ENCODE results near the gene PHLDA3. TPM values are rescaled to one million over a fixed set of nuclear protein-coding genes. Genes with fewer than 3 reads are reported as not detected.

PHLDA3 gene
- total RNA-seq, 1 donor from 2014 or later, result 21.1 TPM

DNA sequence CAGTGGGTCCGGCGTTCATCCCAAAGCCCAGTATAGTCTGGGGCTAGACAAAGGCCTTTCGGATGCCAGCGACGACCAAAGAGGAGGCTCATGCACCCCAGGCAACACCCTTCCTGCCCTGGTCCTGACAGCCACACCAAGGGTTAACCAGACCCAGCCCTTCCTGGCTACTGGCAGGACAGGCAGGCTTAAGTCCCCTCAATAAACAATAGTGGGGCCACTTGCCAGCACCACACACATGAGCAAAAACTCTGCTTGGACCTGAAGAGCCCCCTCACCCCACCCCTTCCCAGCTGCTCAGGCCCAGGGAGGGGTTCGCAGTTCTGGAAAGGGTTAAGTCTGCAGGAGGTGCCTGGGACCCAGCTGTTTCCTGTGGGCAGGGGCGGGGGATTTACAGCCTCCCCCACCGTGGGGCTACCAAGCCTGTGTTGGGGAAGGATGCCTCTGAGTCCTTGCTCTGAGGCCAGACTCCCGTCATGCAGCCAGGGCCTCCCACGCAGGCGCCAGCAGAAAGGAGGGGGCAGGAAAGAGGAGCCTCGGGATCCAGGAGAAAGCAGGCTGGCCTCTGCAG lies 18.2 kb downstream of the PHLDA3 start:
- intact Hi-C loops (cut with micrococcal nuclease), result no loop called here
- Histone ChIP-seq H3K4me1 (peaks cover 51% of the 10 kb centered on the region), H3K27me3 (ENCODE audit: low read depth) (no peaks in the 10 kb centered on the region), H3K27ac (replicated peaks) (peak overlapping the region; percentile 86), H3K4me3 (no peak overlapping the region), H3K36me3 (no peaks in the 10 kb centered on the region), H3K9me3 (replicated peaks) (no peaks in the 10 kb centered on the region)
- peak; percentile 73 for DNase-seq
- TF ChIP-seq, protein P1, sequence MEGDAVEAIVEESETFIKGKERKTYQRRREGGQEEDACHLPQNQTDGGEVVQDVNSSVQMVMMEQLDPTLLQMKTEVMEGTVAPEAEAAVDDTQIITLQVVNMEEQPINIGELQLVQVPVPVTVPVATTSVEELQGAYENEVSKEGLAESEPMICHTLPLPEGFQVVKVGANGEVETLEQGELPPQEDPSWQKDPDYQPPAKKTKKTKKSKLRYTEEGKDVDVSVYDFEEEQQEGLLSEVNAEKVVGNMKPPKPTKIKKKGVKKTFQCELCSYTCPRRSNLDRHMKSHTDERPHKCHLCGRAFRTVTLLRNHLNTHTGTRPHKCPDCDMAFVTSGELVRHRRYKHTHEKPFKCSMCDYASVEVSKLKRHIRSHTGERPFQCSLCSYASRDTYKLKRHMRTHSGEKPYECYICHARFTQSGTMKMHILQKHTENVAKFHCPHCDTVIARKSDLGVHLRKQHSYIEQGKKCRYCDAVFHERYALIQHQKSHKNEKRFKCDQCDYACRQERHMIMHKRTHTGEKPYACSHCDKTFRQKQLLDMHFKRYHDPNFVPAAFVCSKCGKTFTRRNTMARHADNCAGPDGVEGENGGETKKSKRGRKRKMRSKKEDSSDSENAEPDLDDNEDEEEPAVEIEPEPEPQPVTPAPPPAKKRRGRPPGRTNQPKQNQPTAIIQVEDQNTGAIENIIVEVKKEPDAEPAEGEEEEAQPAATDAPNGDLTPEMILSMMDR (IDR thresholded peaks at IDR 0.05; ENCODE audit: borderline replicate concordance), result no peak

DNA sequence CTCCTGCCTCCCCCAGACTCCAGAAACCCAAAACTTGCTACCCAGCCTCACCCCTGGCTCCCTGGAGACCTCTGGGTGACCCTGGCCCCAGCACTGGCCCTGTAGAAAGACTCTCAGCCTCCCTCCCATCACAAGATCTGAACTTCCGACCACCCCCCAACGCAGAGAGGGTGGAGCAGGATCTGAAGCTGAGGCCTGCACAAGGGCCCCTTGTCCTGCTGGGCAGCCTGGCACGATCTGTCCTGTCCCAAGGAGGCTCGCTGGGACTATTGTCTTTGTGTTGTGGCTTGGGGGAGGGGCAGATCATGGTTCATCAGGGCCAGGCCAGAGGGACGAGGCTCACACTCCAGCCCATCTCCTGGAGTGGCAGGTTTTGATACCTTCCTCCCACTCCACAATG lies 20.0 kb downstream of the PHLDA3 start:
- Histone ChIP-seq H3K27ac (replicated peaks) (peak overlapping the region; percentile 86), H3K36me3 (no peaks in the 10 kb centered on the region), H3K27me3 (ENCODE audit: low read depth) (no peaks in the 10 kb centered on the region), H3K4me1 (peaks cover 41% of the 10 kb centered on the region), H3K9me3 (replicated peaks) (no peaks in the 10 kb centered on the region), H3K4me3 (no peak overlapping the region)
- no peak for DNase-seq
- intact Hi-C loops (cut with micrococcal nuclease), result no loop called here
- TF ChIP-seq, protein P1 (IDR thresholded peaks at IDR 0.05; ENCODE audit: borderline replicate concordance), result no peak

DNA sequence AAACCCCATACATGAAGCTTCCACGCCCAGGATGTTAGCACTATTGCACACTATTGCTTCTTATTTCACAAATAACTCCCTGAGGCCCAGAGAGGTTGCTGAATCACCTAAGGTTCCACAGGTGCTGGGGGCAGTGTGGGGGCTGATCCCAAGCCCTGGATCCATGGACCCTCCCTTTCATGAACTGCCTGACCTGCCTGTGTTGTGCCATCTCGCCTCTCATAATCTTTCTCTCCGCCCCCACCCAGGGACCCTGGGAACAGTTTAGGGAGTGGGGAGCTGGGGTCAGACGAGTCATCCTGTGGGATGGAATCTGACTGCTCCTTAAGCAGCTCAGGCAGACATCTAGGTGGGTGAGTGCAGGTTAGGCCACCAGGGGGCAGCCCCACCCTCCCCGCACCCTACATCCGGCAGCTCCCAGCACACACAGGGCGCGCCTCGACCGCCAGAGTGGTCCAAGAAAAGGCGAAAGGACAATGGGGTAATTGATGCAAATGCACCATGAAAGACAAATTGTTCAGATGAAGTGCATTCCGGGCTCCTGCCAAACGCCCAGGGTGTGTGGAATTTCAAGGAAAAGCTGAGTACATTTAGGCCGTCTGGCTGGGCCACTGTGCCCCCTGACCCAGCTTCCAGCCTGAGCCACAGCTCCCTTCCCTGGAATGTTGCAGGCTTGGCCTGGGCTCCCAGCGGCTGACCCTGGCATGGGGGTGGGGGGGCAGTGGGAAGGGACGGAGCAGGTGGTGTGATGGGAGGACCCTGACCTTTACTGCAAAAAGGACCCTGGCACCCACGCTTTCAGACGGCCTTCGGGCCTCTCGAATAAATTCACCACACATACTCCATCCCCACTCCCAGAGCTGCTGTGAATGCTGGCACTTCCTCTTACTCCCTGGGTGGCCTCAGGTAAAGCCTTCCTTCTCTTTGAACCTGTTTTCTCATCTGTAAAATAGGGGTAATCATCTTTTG lies 20.8 kb downstream of the PHLDA3 start:
- no peaks in the 10 kb centered on the region for H3K9me3 ChIP-seq (replicated peaks)
- H3K36me3 ChIP-seq, result no peaks in the 10 kb centered on the region
- intact Hi-C loops (cut with micrococcal nuclease), result no loop called here
- TF ChIP-seq, protein P1 (IDR thresholded peaks at IDR 0.05; ENCODE audit: borderline replicate concordance), result peak; percentile 91
- DNase-seq, result peak; percentile 81
- H3K27ac ChIP-seq (replicated peaks), result peak overlapping the region; percentile 86
- H3K4me1 ChIP-seq, result peaks cover 41% of the 10 kb centered on the region
- H3K27me3 ChIP-seq (ENCODE audit: low read depth), result no peaks in the 10 kb centered on the region
- no peak overlapping the region for H3K4me3 ChIP-seq

DNA sequence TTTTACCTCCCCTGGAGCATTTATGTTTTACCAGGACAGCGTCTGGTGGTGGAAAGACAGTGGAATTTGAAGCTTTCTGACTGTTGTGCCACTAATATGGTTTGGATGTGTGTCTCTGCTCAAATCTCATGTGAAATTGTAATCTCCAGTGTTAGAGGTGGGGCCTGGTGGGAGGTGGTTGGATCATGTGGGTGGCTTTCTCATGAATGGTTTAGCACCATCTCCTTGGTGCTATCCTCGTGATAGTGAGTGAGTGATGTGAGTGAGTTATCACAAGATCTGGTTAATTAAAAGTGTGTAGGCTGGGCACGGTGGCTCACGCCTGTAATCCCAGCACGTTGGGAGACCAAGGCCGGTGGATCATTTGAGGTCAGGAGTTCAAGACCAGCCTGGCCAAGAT lies 23.7 kb downstream of the PHLDA3 start:
- Histone ChIP-seq H3K27ac (replicated peaks) (no peak overlapping the region), H3K36me3 (no peaks in the 10 kb centered on the region), H3K4me3 (no peak overlapping the region), H3K27me3 (ENCODE audit: low read depth) (no peaks in the 10 kb centered on the region), H3K4me1 (peaks cover 28% of the 10 kb centered on the region), H3K9me3 (replicated peaks) (no peaks in the 10 kb centered on the region)
- intact Hi-C loops (cut with micrococcal nuclease), result no loop called here
- TF ChIP-seq, protein P1 (IDR thresholded peaks at IDR 0.05; ENCODE audit: borderline replicate concordance), result no peak
- no peak for DNase-seq

DNA sequence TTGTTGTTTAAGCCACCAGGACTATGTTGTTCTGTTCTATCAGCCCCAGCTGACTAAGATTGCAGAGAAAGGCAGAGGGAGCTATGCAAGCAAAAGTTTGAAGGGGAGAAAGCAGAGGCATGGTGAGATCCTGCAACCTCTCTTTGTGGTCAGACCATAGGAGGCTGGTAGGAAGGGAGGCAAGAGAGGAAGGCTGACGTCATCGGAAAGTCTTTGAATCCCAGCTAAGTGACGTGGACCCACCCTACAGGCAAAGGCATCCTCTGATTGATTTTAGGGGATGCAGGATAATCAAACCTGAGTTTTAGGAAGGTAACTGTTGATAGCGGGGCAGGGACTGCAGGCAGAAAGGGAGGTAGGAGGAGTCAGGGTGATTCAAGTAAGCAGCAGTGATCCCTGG lies 24.2 kb downstream of the PHLDA3 start:
- no peak overlapping the region for H3K27ac ChIP-seq (replicated peaks)
- no peak overlapping the region for H3K4me3 ChIP-seq
- no peak for DNase-seq
- H3K27me3 ChIP-seq (ENCODE audit: low read depth), result no peaks in the 10 kb centered on the region
- H3K9me3 ChIP-seq (replicated peaks), result no peaks in the 10 kb centered on the region
- H3K4me1 ChIP-seq, result peaks cover 23% of the 10 kb centered on the region
- TF ChIP-seq, protein P1 (IDR thresholded peaks at IDR 0.05; ENCODE audit: borderline replicate concordance), result no peak
- intact Hi-C loops (cut with micrococcal nuclease), result no loop called here
- H3K36me3 ChIP-seq, result no peaks in the 10 kb centered on the region
